Kasumi-1 (cell line): ENCODE results near the gene ZSCAN32.

Source experiments
- DNase-seq, 2 experiments: peaks; one replicate each; lab custom pipeline; 2025; lab: John Stamatoyannopoulos, UW

Gene ZSCAN32

DNA sequence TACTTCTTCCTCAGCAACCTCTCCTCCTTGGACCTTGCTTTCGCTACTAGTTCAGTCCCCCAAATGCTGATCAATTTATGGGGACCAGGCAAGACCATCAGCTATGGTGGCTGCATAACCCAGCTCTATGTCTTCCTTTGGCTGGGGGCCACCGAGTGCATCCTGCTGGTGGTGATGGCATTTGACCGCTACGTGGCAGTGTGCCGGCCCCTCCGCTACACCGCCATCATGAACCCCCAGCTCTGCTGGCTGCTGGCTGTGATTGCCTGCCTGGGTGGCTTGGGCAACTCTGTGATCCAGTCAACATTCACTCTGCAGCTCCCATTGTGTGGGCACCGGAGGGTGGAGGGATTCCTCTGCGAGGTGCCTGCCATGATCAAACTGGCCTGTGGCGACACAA, 44.7 kb downstream of the ZSCAN32 start:
- DNase-seq = no peak

- DNase-seq = no peak
Measured at GRCh38 chr16:3355589-3355988, 45.2 kb downstream of the ZSCAN32 start, which contains the start of gene OR2C1. Gene OR2C1, plus strand, starts transcription at chr16:3355889. Its CDS starts 52 bp downstream, at chr16:3355941.

DNA sequence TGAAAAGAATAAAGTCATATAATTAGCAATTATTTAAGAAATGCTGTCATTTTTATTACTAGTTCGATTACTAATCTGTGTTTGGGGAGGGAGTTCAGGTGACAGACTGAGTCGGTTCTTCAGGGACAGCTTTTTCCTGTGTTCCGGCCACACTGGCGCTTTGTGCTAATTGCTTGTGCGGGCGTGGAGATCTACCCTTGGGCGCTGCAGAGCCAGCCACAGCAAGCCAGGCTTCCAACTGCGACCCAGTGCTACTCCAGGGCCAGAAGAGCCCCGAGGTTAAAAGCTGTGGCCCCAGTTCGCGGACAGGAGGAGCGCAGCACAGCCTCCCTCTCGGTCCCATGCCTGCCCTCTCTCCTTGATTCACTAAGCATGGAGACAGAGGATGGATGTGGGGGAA, 51.6 kb downstream of the ZSCAN32 start:
- DNase-seq = no peak

GRCh38 chr16:3348547-3349167, 52.1 kb downstream of the ZSCAN32 start:
- no peak for DNase-seq

DNA sequence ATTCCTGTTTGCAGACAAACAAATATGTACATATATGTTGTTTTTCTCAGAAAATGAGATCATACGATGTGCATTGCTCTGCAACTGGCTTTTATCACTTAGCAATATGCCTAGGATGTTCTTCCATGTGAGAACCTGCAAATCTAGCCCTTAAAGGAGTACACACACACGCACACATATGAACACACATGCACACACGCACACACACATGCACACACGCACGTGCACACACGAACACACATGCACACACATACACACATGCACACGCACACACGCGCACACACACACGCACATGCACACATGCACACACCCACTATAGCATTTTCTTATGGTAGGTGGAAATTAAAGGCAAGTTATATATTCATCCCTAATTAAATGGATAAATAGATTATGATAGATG, 53.2 kb downstream of the ZSCAN32 start:
- DNase-seq = no peak

DNA sequence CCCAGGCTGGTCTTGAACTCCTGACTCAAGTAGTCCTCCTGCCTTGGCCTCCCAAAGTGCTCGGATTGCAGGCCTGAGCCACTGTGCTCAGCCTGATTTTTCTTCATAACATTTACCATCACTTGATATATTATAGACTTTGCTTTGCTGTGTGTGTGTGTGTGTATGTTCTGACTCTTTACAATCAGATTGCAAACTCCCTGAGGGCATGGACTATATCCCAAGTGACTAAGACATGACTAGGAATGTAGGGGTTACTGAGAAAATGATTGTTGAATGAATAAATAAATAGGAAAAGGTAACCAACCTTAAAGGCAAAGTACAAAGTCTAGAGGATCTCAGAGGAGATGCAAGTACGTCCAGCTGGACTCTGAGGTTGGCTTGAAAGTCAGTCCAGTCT, 54.8 kb downstream of the ZSCAN32 start:
- DNase-seq = no peak
